GM18526 (cell line): ENCODE results near the gene TPRA1.

ENCODE experiments used
- POLR2A ChIP-seq: IDR thresholded peaks from 3 replicates; pipeline ENCODE4 v1.6.1; 2011; ENCODE audit not compliant: insufficient read length; ENCODE audit errors: extremely low read depth

Gene TPRA1

DNA sequence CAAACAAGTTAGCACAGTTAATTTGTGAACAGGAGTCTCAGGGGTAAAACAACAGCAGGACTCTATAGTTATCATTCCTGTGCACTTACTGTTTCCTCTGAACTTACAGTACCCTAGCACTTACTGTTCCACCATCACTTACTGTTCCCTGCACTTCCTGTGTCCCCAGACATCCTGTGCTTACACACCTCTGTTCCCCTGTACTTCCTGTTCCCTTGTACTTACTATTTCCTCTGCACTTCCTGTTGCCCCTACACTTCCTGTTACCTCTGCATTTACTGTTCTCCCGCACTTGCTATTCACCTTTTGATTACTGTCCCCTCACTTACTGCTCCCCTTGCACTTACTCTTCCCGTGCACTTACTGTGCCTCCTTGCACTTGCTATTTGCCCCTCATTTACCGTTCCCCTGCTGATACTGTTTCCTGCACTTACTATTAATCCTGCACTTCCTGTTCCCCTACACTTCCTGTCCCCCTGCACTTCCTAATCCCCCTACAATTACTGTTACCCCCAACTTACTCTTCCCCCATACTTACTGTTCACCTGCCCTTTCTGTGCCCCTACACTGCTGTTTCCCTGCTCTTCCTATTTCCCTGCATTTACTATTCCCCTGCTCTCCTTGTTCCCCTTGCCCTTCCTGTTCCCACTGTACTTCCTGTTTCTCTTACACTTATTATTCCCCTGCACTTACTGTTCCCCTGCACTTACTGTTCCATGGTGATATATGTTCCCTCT, 30.3 kb downstream of the TPRA1 start:
- TF ChIP-seq POLR2A, result no peak

DNA sequence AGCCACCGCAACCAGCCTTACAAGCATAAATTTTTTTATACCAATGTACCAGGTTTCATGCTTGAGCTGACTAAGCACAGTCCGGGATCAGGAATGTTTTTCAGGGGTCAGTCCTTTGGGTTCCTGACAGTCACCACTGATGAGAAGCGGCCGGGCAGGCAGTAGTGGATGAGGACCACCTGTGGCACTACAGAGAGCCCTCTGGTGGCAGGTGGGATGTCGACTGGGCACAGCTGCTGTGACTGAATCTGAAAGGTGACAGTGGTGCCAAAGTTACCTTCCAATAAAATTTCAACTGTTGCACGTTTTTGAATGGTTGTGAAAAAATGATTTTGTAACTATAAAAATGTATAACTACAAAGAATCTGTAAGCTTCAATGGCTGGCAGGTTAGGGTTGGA, 34.0 kb downstream of the TPRA1 start:
- TF ChIP-seq POLR2A, result no peak

- no peak for TF ChIP-seq POLR2A
Measured at GRCh38 chr3:127555108-127555507, 35.4 kb downstream of the TPRA1 start.

DNA sequence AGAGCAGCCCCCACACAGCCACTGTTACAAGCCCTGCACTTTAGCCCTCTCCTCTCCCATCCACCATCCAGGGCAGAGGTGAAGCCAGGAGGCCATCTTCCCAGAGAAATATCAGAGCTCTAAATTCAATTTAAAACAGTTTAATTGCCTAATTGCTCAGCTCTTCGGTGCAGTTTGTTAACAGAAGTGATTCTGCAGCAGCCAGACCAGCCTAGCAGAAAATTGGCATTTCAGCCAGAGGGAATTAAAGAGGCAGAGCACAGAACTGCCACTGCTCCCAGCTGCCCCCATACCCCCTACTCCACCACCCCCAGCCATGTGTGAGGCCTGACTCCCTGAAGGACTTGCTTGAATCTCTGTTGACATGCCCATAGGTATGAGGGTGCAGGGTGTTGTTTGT, 38.5 kb downstream of the TPRA1 start:
- TF ChIP-seq POLR2A, result no peak

- TF ChIP-seq POLR2A, result no peak
Measured at GRCh38 chr3:127551178-127551577, 39.4 kb downstream of the TPRA1 start.

DNA sequence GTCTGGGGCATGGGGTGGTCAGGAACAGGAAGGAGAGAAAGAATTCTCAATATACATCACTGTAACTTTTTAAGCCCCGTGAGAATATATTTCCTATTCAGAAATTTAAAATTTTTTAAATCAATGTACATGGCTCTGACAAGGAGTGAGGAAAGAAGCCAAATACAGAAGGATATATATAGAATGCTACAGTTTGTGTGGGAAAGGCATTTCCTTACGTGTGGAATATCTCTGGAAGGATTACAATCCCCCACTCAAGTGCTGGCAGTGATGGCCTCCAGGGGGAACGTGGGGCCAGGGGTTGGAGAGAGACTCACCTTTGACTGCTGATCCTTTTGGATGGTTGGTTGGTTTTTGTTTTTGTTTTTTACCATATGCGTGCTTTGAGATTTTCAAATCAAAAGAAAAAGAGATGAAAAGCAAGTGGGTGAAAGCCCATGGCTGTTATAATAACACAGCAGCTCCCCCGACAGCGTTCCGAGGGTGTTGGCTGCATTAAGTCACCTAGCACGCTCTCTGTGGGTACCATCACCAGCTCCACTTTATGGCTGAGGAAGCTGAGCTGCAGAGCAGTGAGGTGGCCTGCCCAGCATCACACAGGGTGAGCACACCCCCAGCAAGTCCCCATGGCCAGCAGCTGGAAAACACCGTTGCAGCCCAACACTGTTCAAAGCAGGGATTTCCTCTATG, 39.9 kb downstream of the TPRA1 start:
- no peak for TF ChIP-seq POLR2A

DNA sequence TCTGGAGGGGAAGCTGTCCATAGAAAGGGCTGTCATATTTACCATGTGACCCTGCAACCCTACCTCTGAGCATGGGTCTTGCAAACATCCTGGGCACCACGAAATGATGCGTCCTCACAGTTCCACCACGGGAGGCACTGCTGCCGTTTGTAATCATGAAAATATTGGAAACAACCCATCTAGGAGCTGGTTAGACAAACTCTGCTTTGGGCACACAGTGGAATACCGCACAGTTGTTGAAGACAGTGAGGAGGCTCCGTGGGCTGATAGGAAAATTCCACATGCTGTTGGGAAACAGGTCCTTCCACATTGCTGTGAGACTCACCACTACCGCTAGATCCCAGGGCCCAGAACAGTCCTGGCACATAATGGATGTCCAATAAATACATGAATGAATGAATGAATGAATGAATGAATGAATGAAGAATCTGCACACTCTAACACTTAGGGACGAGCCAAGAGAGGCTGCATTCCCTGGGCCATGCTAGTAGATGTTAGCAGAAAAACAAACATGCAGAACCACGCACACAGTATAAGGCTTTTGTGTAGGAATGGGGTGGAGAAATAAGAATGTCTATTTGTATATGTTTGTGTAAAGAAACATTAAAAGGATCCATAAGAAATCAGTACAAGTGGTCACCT, 40.6 kb downstream of the TPRA1 start:
- no peak for TF ChIP-seq POLR2A

- TF ChIP-seq POLR2A, result no peak
Measured at GRCh38 chr3:127547761-127548605, 42.5 kb downstream of the TPRA1 start.

- TF ChIP-seq POLR2A, result no peak
Measured at GRCh38 chr3:127546970-127547733, 43.4 kb downstream of the TPRA1 start.

- TF ChIP-seq POLR2A, result no peak
Measured at GRCh38 chr3:127546554-127546953, 44.0 kb downstream of the TPRA1 start.

GRCh38 chr3:127545711-127546457, 44.6 kb downstream of the TPRA1 start:
- TF ChIP-seq POLR2A, result no peak

DNA sequence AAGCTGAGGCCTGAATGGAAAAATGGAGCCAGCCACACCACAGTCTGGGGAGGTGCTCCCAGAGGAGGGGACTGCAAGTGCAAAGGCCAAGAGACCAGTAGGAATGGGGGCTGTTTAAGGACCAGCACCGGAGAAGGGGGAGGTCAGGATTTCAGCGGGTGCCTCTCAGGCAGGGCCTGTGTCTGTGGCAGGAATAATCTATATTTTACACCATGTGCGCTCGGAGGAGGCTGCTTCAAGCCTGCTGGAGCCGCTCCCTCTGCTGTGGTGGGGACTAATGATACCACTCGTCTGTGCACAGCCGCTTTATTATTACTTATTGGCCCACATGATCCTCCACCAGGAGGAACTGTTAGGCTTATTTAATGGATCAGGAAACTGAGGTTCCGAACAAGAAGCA, 45.3 kb downstream of the TPRA1 start:
- no peak for TF ChIP-seq POLR2A

GRCh38 chr3:127544803-127545201, 45.7 kb downstream of the TPRA1 start:
- TF ChIP-seq POLR2A, result no peak

- no peak for TF ChIP-seq POLR2A
Measured at GRCh38 chr3:127544192-127544802, 46.2 kb downstream of the TPRA1 start.

DNA sequence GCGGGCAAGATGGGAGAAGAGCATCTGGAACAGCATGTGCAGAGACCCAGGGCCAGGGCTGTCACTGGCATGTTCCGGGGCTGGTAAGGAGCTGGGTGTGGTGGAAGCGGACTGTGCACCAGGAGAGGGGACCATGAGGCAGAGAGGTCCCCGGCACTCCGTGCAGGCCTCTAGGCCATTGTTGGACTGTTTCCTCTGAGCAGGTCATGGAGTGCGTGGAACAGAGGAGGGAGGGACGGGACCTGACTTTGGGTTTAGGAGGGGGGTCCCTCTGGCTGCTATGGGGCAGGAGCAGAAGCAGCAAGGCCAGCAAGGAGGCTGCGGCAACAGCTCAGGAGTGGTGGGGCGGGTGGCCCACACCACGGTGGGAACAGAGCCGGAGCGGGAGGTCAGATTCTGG, 47.1 kb downstream of the TPRA1 start:
- TF ChIP-seq POLR2A, result no peak
